ENCODE data around the gene KRT81.
A peak's percentile ranks its signal among the peaks of the same experiment; 100 is the strongest.
"Not testable (repeated sequence)": the region's sequence is repeated elsewhere in the genome, so short reads cannot be mapped to it uniquely, and the experiment has no call there.

The KRT81 gene

DNA sequence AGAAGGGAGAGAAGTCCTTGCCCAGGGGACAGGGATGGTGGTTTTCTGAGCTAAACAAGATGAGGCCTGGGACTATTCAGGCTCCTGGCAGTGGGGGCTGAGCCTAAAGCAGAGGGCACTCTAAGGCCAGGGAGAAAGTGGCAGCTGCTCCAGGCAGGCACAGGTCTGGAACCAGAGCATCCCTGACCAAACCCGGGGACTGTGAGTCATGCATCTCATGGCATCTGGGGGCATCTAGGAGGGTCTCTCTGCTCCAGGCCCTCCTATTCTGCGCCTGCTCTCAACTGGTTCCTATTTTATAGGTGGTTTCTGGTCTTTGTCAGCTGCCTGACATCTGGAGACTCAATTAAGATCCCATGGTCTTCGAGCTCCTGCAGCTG, 46.7 kb downstream of the KRT81 start:
- no peak for DNase-seq (ENCODE audit: low read depth)
- TF ChIP-seq, protein P1, sequence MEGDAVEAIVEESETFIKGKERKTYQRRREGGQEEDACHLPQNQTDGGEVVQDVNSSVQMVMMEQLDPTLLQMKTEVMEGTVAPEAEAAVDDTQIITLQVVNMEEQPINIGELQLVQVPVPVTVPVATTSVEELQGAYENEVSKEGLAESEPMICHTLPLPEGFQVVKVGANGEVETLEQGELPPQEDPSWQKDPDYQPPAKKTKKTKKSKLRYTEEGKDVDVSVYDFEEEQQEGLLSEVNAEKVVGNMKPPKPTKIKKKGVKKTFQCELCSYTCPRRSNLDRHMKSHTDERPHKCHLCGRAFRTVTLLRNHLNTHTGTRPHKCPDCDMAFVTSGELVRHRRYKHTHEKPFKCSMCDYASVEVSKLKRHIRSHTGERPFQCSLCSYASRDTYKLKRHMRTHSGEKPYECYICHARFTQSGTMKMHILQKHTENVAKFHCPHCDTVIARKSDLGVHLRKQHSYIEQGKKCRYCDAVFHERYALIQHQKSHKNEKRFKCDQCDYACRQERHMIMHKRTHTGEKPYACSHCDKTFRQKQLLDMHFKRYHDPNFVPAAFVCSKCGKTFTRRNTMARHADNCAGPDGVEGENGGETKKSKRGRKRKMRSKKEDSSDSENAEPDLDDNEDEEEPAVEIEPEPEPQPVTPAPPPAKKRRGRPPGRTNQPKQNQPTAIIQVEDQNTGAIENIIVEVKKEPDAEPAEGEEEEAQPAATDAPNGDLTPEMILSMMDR (conservative IDR thresholded peaks at IDR 0.05; ENCODE audit: control insufficient read depth, insufficient read depth, low read depth, low read length), result no peak
- no peak overlapping the region for H3K4me3 ChIP-seq (ENCODE audit: control insufficient read depth, low read depth, low read length)

DNA sequence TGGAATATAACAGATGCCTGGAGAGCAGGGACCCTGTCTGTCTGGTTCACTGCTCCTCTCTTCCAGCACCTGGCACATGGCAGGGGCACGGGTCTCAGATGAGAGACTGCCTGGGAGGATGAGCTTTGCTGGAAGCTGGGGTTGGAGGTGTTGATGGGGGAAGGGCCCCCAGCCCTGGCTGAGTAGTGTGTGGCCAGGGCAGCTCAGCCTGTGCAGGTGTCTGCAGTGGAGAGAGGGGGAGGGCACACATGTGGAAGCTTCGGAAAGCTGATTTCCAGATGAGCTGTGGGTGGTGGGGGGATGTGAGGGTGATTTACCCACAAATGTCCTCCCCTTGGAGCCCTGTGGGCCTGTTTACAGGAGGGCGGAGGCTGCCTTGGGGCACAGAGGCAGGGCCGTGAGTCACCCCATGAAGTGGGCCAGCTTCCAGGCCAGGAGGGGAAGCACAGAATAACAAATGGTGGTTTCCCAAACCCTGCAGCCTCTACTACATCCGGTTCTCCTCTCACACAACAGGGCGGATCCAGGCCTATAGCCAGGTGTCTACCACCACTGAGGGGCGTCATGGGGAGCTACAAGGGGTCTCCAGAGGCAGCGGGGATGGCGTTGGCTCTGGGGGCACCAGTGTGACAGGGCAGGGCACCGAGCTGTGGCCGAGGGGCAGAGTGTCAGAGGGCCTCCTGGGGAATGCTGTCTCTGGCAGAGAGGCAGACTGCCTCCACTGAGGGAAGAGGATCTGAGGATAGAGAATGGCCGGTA, 47.3 kb downstream of the KRT81 start:
- TF ChIP-seq, protein P1 (conservative IDR thresholded peaks at IDR 0.05; ENCODE audit: control insufficient read depth, insufficient read depth, low read depth, low read length), result no peak
- no peak overlapping the region for H3K4me3 ChIP-seq (ENCODE audit: control insufficient read depth, low read depth, low read length)
- peak; percentile 89 for DNase-seq (ENCODE audit: low read depth)

DNA sequence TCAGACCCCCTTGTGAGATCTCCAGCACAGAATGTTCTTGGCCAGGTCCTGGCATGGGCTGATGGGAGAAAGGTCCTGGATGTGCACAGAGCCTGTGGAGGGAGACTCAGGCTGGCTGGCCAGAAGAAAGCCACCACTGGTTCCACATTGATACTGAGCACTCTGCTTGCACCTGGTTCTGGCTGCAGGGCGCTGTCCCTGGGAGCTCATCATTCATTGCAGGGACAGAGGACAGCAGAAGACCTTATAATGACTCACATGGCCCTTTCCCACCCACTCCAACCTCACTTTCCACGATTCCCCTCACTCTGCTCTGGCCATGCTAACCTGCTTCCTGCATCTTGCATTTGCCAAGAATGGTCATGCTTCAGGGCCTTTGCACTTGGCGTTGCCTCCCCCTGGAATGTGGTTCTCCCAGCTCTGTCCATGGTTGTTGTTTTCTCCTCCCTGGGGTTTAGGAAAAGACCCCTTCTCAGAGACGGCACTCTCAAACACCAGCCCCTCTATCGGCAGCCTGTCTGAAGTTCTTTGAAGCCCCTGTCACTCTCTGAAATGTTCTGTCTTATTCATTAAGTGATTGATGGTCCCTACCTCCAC, 48.0 kb downstream of the KRT81 start:
- DNase-seq (ENCODE audit: low read depth), result no peak
- TF ChIP-seq, protein P1 (conservative IDR thresholded peaks at IDR 0.05; ENCODE audit: control insufficient read depth, insufficient read depth, low read depth, low read length), result no peak
- H3K4me3 ChIP-seq (ENCODE audit: control insufficient read depth, low read depth, low read length), result no peak overlapping the region

GRCh38 chr12:52242442-52243258, 48.7 kb downstream of the KRT81 start:
- TF ChIP-seq, protein P1 (conservative IDR thresholded peaks at IDR 0.05; ENCODE audit: control insufficient read depth, insufficient read depth, low read depth, low read length), result no peak
- no peak overlapping the region for H3K4me3 ChIP-seq (ENCODE audit: control insufficient read depth, low read depth, low read length)

DNA sequence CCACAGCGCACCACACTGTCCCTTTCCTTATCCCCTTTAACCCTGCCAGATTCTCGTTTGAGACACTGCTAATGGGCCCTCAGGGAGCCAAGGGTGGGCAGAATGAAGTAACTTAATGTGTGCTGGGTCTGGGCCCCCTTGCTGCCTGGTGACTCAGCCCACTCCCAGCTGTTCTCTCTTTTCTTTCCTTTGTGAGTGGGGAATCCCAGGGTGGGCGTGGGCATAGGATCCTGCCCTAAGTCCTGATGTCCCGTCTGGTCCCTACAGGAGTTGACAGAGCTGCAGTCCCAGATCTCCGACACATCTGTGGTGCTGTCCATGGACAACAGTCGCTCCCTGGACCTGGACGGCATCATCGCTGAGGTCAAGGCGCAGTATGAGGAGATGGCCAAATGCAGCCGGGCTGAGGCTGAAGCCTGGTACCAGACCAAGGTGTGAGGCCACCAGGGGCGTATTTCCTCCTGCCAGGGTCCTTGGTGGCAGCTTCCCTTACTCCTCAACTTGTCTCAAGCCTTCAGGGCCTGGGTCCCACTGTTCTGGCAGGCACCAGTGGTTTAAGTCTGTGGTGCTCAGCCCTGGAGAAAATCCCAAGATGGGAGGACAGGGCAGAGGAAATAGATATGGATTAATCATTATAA, 50.0 kb downstream of the KRT81 start:
- TF ChIP-seq, protein P1 (conservative IDR thresholded peaks at IDR 0.05; ENCODE audit: control insufficient read depth, insufficient read depth, low read depth, low read length), result no peak
- no peak overlapping the region for H3K4me3 ChIP-seq (ENCODE audit: control insufficient read depth, low read depth, low read length)
- no peak for DNase-seq (ENCODE audit: low read depth)

More at GRCh38 chr12:52242442-52243258, 48.7 kb downstream of the KRT81 start:
- DNase-seq (ENCODE audit: low read depth), result no peak

GRCh38 chr12:52240247-52240646, 51.1 kb downstream of the KRT81 start:
- not testable (repeated sequence) for H3K4me3 ChIP-seq (ENCODE audit: control insufficient read depth, low read depth, low read length); DNase-seq (ENCODE audit: low read depth)

Data from fibroblast of mammary gland (primary cell).